Kidney glomerular epithelial cell (primary cell): ENCODE data around the gene G3BP1.
"Not testable (repeated sequence)": the region's sequence is repeated elsewhere in the genome, so short reads cannot be mapped to it uniquely, and the experiment has no call there.

Experiments
- DNase-seq: peaks from one replicate; lab custom pipeline; 2025; lab: John Stamatoyannopoulos, UW

Gene G3BP1

GRCh38 chr5:151771259-151772028 lies at the start of gene G3BP1:
Gene G3BP1 (plus strand): TSS chr5:151771954. CDS start chr5:151786621, 14,667 bp downstream.
- DNase-seq = peak; percentile 100

DNA sequence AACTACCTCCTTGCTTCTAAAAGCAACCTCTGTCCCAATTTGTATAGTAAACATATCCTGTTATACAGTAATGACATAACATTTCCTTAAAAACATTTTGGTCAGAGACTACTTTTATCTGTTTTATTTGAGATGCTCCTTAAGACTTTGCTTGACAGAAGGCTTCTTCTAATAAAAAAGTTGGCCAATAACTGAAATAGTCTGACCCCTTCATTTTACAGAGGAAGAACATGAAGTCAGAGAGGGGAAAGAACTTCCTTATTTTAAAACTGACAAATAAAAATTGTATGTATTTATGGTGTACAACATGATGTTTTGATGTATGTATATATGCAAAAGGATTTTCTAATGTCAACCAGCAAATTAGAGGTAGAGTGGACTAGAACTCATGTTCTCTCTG lies 49.2 kb upstream of the G3BP1 start:
- DNase-seq = no peak

DNA sequence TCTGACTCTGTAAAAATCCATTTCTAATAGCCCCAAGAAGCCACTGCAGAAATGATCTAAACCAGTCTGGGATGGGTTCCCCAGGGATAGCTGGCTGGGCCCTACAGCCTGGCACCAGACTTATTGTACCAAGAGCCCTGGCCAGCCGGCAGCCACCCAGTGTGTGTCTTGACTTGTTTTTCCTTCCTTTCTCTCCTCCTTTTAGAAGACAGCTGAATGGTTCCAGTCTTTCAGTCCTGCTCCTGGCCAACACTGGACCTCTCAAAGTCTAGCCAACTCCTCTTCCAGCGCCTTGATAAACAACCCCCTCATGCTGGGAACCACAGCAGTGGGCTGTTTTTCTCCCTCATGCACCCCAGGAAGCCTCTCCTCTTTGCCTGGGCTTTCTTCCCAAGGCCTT lies 47.4 kb upstream of the G3BP1 start:
- DNase-seq = no peak

DNA sequence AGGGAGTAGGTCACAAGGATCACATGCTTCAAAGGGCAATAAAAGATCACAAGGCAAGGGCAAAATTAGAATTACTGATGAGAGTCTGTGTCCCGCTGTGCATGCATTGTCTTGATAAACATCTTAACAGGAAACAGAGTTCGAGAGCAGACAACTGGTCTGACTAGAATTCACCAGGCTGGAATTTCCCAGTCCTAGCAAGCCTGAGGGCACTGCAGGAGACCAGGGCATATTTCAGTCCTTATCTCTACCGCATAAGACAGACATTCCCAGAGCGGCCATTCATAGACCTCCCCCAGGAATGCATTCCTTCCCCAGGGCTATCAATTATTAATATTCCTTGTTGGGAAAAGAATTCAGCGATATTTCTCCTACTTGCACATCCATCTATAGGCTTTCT lies 42.2 kb upstream of the G3BP1 start:
- not testable (repeated sequence) for DNase-seq

GRCh38 chr5:151730381-151730780 lies 41.4 kb upstream of the G3BP1 start:
- DNase-seq = no peak

DNA sequence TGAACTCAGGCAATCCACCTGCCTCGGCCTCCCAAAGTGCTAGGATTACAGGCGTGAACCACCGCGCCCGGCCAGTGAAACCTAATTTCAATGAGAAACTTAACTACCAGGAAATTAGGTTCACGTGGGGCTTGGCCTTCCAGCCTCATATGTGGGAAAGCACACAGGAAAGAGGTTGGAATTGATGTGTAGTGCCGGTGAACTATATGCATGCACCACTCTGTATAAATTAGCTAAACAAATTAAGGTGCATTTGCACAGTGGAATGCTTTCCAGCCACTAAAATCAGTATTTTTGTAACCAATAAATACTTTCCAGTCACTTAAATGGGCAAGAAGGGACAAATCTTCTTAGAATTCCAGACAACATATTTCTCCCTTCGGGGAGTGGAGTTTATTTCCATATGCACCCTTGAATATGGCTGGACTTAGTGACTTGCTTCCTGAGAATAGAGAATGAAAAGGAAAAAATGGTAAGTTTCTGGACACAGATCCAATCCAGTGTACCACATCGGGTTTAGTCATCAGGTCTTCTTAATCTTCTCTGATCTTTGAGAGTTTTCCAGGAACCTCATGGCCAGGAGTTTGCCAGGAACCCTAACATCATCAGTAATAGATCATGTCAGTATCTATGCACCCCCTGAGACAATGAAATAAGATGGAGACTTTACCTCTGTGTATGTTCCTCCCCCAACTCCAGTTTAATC lies 38.2 kb upstream of the G3BP1 start:
- no peak for DNase-seq

- no peak for DNase-seq
These were observed 37.7 kb upstream of the G3BP1 start for GRCh38 chr5:151734064-151734408.

GRCh38 chr5:151735646-151736045 lies 36.1 kb upstream of the G3BP1 start:
- DNase-seq = no peak

- DNase-seq = no peak
These were observed 34.3 kb upstream of the G3BP1 start for GRCh38 chr5:151737431-151737830.

GRCh38 chr5:151738125-151738848 lies 33.5 kb upstream of the G3BP1 start:
- no peak for DNase-seq

GRCh38 chr5:151739395-151739794 lies 32.4 kb upstream of the G3BP1 start:
- DNase-seq = no peak

DNA sequence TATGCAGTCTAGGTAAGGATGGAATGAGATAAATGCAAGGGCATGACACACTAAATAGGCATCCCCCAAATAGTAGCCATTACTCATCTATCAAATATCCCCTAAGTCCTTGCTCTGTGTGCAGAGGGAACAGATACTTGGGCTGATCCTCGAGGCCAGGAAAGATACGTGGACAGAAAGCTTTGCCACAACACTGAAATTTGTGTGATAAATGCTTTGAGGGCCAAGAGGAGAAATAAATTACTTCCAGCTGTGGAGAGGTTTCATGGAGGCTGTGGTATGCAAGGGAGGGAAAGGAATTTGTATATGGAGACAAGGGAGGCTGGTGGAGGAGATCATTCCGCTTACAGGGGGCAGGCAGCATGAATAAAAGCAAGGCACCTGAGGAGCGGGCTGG lies 31.8 kb upstream of the G3BP1 start:
- DNase-seq = peak; percentile 89

GRCh38 chr5:151740336-151740942 lies 31.3 kb upstream of the G3BP1 start:
- DNase-seq = peak; percentile 94

GRCh38 chr5:151740958-151741373 lies 30.8 kb upstream of the G3BP1 start:
- DNase-seq = peak; percentile 72

GRCh38 chr5:151741678-151742423 lies 29.9 kb upstream of the G3BP1 start:
- peak; percentile 64 for DNase-seq

- peak; percentile 75 for DNase-seq
These were observed 28.9 kb upstream of the G3BP1 start for GRCh38 chr5:151742870-151743294.

- DNase-seq = no peak
These were observed 28.2 kb upstream of the G3BP1 start for GRCh38 chr5:151743530-151743929.

DNA sequence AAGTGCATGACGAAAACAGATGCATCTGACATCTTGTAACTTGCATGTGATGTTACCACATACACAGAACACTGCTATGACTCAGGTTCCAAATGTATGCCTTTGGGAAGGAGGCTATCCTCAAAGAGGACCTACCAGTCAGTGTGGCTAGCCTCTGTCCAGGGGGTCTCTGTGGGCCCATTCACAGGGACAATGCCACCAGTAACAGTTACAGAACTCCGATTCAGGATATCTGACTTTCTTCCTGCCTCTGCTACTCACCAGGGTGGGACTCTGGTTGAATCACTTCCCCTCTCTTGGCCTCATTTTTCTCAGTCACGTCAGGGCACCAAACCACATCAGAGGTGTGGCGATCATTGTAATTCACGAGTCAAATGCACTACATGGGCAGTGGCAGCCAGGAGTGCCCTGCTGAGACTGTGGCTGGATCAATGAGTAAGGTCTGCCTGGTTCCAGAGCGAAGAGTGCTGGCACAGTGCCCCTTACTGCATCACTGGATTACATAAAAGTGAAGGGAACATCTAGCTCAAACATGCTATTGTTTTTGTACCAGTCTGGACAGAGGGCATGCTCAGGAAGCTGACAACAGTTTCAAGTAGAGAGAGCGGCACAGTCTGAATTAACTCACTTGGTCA lies 26.6 kb upstream of the G3BP1 start:
- peak; percentile 79 for DNase-seq

DNA sequence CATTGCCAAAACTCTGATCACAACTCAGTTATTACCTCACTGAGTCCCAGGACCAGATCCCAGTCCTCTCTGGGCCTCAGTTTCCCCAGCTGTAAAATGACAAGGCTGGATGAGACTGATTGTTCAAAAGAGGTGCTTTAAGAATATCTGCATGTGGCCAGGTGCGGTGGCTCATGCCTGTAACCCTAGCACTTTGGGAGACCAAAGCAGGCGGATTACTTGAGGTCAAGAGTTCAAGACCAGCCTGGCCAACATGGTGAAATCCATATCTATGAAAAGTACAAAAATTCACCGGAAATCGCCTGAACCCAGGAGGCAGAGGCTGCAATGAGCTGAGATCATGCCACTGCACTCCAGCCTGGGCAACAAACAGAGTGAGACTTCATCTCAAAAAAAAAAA lies 21.6 kb upstream of the G3BP1 start:
- no peak for DNase-seq

GRCh38 chr5:151751091-151751490 lies 20.7 kb upstream of the G3BP1 start:
- DNase-seq = no peak

- DNase-seq = no peak
These were observed 20.2 kb upstream of the G3BP1 start for GRCh38 chr5:151751593-151751992.
